Right renal pelvis (tissue), 4 donors: ENCODE measurements around the gene DBNDD1. TPM values are rescaled to one million over a fixed set of nuclear protein-coding genes. Genes with fewer than 3 reads are reported as not detected.
"Not testable (repeated sequence)": the region's sequence is repeated elsewhere in the genome, so short reads cannot be mapped to it uniquely, and the experiment has no call there.

Experiments
- DNase-seq, 4 donors: peaks; one replicate each; pipeline ENCODE4 v3.0.0-alpha.2; 2013; ENCODE audit warnings: low read depth in 4 of 4, low spot score in 3 of 4, missing footprints in 1 of 4
- polyA plus RNA-seq, 4 donors: library from polyadenylated mRNA; unstranded; fragments of 120-200 nt; gene quantifications; one replicate each; pipeline ENCODE4 v1.2.1, GENCODE V29; 2013; ENCODE audit not compliant: insufficient read length in 4 of 4

The DBNDD1 gene
- polyA plus RNA-seq, 4 donors = 11.4 to 18.2 (median 12.3) TPM

DNA sequence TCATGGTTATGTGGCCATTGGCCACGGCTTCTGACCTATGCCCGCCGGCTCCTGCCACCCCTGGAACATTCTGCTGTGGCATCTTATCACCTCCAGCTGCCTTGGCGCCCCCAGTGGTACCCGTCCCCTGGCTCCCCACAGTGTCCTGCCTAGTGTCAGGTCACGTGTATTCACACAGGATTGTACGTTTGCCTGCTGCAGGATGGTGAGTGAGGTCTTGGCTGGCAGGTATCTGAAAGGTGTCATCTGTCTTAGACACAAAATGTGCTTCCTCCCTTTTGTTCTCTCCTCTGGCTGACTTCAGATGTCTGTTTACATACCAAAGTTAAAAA is 24.9 kb downstream of the DBNDD1 start:
- DNase-seq = no peak

DNA sequence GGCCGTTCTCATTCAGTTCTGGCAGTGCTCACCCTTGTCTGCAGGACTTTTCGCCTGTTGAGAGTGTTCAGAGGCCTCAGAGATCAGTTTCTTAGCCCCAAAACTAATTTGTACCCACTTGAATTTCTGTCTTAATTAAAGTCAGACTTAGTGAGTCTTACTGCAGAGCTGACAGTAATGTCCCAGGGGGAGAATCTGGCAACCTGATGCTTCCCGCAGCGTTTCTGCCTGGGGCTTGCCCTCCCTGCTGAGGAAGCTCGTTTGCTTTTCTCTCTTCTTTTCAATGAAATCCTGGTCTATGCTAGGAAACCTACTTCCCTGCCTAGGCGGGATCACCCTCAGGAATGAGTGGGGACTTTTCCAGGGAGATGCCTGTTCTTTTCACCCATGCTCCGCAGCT is 25.3 kb downstream of the DBNDD1 start:
- no peak for DNase-seq

DNA sequence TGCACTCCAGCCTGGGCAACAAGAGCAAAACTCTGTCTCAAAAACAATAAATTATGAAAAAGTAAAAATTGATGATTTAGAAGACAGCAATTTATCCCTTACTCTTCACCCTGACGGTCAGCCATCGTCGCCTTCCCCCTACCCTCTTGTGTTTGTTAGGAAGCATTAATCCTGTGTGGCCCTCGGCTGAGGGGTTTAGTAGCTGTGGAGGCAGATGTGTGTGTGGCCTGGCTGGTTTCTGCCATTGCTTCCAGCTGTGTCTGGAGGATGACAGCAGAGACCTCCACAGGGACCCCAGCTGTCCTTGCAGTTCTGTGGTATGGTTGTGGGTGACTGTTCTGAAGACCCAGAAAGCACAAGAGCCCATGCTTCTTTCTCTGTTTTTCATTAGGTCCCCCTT is 25.9 kb downstream of the DBNDD1 start:
- no peak for DNase-seq

DNA sequence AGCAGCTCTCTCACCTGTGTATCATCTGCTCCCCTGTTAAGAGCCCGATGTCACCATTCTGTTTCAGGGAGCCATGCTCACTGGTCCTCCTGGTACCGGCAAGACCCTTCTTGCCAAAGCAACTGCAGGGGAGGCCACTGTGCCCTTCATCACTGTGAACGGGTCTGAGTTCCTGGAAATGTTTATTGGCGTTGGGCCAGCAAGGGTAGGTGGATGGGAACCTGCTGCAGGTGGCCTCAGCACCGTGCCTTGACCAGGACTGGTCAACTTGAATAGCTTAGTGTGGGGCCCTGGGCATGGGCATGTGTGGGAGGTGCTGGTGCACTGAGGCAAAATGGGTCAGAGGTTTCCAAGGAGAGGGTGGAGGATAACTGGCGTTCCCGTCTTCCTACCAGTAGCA is 28.5 kb downstream of the DBNDD1 start:
- no peak for DNase-seq

DNA sequence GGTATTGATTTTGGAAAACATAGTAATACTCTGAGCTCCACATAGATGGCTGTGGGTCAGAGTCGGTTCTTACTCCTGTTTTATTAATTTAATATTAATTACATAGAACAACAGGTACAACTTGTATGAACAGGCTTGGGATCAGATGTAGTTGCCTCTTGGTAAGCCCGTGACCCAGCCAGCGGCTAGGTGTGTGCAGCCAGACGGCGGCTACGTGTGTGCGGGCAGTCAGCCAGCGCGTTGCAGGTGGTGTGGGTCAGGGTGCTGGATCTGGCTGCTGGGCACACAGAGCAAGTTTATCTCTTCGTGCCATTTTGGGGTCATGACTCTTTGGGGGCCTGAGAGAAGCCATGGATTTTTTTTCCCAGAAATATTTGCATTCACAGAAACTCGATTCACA is 30.3 kb downstream of the DBNDD1 start:
- DNase-seq = no peak

DNA sequence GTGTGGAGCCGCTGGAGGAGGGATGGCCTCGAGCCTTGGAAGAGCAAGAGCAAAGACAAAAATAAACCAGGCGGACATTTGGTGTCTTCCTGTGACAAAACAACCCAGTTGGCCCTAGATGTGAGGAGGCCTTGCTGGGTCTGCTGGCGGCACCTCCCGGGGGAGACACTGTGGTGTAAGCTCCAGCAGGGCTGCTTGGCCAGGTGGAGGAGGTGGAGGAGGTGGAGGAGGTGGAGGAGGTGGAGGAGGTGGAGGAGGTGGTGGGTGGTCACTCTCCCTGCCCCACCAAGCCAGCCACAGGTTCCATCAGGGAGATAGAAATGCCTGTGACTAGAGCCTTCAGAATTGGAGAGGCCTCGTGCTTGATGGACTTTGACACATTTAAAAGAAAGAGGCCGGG is 32.1 kb downstream of the DBNDD1 start:
- no peak for DNase-seq

DNA sequence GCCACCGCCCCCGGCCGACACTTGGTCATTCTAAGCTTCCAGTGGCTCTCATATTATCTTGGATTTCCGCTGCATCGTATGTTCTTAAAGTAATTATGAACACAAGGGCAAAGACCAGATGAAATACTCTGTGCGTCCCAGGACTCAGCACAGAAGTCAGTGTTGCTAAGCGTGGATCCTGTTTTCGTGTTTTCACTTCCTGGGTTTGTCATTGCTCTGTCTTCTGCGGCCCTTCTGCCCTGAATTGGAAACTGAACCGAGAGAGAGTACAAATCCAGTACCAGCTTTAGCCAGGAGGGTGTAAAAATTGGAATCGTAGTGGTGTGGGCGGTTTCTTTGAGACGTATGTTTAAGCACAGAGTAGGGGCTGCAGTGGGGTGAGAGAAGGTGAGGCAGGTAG is 32.7 kb downstream of the DBNDD1 start:
- no peak for DNase-seq

DNA sequence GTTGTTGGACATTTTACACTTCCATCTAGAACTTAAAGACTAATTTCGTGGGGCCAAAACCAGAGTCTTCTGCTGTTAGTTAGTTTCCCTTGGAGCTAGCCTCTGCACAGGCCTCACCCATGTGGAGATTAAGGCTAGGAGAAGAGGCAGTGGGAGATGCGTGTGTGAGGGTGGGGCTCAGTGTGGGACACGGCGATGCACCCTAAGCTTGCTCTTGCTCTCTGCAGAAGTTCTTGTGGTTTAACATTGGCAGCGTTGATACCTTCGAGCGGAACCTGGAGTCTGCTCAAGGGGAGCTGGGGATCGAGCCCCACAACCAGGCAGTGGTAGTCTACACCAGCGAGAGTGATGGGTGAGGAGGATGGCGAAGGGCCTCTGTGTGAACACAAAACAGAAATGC is 34.0 kb downstream of the DBNDD1 start:
- DNase-seq = no peak

DNA sequence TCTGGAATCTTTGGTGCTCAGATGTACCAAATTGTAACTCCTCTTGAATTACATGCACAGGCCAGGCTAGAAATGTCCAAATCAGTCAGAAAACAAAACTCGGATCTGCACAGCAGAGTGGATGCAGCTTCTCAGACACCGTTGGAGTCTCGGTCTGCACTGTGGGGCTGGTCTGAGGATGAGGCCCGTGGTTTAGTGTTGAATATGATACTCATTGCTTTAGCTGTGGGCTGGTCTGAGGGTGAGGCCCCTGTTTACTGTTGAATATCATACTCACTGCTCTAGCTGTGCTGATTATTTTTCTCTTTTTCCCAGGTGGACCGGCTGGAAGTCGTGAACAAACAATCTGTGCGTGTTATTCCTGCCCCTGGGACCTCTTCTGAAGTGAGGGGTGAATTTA is 35.0 kb downstream of the DBNDD1 start:
- DNase-seq = no peak

DNA sequence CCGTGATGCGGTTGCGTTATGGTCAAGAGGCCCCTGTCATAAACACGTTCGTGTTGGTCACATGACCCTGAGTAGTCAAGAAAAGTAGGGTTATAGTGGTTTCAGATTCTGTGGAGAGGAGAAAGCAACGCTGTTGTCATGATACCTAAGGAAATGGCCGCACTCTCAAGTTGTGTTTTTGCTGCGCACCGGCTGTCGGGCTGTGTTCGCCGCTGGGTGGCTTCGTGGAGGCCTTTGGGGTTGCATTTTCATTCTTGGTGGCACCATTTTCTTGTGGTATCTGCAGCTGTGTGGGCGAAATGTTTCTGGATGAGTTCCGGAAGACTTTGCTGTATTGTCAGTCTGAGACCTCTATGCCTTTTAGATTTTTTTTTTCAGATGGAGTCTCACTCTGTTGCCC is 35.7 kb downstream of the DBNDD1 start:
- DNase-seq = no peak

DNA sequence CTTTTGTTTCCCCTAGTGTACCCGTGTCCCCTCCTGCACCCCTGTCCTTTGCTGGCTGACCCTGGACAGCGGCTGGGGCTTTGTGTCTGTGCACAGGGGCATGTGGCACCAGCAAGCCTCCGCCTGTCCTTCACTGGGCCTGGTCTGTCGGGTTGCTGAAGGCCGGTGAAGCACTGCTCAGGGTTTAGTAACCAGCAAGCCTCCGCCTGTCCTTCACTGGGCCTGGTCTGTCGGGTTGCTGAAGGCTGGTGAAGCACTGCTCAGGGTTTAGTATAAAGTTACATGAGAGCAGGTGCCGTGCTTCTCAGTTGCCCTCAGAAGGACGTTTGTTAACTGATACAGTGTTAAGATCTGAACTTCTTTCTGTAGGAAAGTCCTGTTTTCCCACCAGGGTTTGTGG is 36.9 kb downstream of the DBNDD1 start:
- no peak for DNase-seq

DNA sequence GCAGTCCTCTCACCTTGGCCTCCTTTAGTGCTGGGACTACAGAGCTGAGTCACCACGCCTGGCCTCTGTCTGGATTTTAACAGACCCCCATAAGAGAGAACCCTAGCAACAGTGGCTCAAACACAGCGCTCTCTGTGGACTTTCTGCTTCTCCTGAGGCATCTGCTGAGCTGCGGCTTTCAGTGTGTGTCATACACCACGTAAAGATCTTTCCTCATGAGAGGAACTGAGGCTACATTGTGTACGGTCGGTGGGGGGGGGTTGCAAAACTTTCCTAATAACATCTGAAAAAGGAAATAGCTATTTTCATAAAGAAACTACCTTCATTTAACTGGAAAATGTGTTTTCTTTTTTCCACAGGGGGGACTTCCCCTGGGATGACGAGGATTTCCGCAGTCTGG is 37.8 kb downstream of the DBNDD1 start:
- no peak for DNase-seq

DNA sequence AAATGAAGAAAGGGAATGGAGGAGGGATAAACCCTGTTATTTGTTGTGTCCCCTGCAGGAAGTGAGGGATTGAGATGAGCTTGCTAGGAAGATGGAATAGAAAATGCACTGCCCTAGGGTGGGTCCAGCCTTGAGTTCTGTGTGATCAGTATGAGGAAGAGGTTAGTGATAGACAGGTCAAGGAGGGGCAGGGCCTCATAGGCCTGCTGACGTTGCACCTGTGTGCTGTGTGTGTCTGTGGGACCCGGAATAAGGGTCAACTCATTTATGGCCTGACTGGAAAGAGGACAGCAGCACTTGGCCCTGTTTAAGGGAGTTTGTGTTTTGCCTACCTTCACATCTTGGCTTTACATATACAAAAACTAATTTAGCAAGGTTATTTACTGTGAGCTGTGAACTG is 44.4 kb downstream of the DBNDD1 start:
- DNase-seq = no peak

DNA sequence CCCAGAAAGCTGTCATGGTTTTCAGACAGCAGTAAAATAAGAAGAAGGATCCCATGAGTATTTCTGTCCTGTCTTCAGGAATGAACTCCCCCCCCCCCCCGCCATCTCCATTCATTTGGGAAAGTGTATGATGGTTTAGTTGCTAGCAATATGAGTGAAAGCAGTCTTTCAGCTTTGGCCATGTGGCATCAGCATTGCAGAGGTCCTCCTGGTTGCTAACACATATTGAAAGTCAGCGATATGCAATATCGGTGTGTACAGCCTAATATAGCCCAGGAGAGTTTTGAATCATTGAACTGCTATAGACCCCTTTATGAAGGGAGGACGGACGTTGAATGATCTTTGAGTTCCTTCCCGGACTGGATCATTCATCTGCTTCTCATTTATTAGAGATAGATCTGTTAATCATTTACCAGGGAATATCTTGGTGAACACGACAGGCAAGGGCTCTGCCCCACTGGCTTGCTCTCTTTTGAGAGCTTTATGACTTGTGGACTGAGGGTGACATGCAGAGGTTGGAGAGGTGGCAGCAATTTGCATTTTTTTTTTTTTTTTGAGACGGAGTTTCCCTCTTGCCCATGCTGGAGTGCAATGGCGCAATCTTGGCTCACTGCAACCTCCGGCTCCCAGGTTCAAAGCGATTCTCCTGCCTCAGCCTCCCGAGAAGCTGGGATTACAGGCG is 45.5 kb downstream of the DBNDD1 start:
- DNase-seq = no peak

DNA sequence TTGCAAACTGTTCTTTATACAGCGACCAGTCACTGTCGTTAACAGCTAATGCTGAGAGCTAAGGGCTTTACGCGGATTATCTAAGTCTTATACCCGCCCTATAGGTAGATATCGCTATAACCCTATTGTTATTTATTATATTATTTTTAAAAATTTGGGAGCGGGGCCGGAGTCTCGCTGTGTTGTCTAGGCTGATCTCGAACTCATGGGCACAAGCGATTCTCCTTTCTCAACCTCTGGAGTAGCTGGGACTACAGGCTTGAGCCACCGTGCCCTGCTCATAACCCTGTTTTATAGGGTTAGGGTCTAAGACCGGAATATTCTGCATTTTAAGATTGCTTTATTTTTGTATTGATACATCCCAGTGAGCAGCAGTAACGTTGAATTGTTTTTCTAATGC is 46.0 kb downstream of the DBNDD1 start:
- DNase-seq = no peak

DNA sequence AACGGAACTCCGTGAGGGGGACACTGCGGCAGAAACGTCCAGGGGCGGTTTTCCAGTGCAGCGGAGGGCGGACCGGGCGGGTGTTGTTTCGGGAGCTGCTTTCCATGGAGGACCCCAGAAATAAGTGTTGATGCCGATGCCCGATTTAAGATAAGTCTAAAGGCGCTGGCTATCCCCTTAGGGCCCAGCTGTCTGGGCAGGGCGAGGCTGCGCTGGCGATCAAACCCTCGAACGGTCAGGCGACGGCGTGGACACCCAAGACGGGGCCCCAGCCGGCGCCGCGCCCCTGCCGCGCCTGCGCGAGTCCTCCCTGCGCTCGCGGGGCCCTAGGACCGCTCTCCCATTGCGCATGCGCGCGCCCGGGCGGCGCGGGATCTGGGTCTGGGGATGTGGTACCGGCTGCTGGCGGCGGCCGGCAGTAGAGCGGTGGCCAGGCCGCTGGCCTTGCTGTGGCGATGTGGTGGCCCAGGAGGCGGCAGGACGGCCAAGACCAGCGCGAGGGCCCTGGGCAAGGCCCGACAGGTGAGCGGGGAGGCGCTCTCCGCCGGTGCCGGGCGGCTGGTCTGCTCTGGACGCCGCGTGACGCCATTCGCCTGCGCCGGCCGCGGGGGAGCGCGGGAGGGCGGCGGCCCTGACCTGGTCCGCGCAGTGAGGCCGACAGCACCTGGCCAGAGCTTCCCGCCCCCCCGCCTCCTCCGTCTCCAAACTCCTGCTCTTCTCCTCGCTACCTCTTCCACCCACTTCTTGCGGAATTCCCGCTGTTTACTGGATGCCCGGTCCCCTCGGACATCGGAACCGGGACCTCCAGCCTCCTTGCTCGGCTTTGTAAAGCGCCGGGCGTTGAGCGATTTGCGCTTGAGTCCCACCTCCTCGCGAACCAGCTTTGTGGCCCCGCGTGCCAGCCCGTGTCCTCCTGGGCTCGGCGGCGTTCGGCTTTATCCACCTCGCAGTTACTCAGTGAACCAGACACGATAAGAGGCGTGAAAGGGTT is 46.7 kb downstream of the DBNDD1 start:
- DNase-seq = peak; percentile 87 to 96 (median 90)

DNA sequence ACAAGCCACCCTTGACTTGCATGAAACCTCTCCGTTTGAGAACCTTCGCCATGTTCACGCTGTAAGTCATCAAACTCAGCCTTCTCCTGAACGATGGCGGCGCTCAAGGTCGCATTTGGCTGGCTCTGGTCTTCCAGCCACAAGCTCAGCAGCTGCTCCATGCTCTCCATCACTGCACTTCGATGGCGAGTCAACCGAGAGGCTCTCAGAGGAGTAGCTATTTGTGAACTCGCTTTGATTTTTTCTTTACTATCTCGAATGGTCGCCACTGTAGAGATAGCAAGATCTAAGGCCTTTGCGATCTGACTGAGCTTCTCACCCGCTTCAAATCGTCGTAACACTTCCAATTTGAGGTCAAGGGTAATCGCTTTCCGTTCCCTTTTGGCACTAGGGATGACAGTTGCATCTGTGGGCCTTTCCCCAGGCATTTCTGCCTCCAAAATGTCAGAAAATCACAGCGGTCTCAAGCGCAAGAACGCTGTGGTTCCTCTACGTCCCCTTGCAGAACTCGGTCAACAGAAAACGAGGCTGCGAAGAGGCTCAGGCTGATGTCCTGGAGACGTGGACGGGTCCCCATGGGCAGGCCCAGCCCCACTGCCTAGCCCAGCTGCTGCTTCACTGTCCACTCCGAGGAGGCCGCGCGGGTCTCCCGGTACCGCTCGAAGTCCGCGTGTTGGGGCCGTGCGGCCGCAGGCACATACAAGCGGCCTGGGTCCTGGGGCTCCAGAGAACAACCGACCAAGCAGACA is 47.6 kb downstream of the DBNDD1 start:
- no peak for DNase-seq

DNA sequence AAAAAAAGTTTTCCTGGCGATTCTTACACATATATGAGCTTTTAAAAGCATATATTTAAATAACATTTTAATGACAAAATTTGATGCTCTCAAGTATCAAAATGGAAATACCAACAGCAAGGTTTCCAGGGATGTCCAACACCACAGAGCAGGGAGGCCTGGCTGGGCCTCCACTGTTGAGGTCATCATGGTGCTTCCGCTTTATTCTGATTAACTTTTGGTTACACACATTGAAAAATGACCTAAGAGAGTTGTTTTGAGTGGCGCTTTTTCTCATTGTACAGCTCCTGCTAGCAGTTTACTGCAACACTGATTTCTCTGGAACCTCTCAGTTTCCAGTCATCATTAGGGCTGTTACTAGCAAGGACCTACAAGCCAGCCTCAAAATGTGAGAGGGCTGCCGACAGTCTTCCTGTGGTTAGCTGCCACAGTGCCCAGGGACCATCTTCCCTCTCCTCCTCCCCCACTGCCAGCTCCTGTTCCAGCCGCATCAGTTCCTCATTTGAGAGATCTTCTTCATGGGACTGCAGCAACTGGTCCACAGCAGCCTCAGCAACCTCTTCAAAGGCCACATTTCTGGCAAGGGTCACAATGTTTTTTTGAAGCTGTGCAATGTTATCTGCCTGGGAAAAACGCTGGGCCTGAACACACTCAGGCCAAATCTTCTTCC is 49.4 kb downstream of the DBNDD1 start:
- no peak for DNase-seq

DNA sequence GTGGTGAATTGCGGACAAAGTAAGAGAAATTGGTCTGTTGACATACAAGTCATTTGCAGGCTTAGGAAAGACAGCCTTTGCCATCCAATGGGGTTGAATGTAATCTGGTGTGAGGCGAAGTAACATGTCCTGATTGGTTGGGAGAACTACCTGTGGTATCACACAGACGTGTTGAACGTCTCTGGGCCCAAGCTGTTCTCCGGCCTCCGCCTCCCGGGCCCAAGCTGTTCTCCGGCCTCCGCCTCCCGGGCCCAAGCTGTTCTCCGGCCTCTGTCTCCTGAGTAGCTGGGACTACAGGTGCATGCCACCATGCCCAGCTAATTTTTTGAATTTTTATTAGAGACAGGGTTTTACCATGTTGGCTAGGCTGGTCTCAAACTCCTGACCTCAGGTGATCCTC is 51.2 kb downstream of the DBNDD1 start:
- DNase-seq = not testable (repeated sequence)

DNA sequence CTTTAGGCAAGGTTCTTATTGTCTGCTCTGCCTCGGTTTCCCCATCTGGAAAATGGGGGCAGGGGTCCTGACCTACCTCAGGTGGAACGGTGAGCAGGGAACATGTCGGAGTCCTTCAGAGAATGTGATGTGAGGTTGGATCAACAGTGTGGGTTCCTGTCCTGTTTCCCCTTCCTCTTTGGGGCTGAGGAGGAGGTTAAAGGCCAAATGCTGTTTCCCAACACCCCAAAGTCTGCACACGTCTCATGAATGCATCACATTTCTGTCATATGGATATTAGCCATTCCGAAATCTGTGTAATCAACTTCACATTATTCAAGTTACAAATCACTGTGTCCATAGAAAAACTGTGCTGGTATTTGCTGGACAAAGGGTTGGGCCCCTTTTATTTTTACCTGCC is 51.8 kb downstream of the DBNDD1 start:
- DNase-seq = not testable (repeated sequence)

DNA sequence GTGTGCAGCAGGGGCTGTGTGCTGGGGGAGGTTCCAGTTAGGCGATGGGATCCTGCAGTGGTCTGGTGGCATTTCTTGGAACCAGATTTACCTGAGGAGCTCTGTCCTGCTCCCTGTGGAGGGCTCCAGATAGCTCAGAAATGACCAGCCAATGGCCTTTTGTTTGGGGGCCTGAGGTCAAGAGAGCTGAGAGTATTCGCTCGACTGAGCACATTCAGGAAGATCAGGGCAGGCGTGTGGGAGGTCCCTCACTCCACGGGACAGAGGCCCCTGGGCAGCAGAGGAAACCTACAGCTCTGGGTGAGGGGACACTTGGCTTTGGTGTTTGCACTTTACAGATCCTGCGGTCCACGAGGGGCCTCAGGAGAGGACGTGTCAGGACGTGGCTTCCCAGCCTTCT is 52.5 kb downstream of the DBNDD1 start:
- no peak for DNase-seq
